HCT116 (cell line): ENCODE results near the gene CD9.

Experiments
- EGR1 ChIP-seq: IDR thresholded peaks from 2 replicates; pipeline ENCODE4 v1.6.1; 2012; ENCODE audit warnings: low read depth
- EZH2phosphoT487 ChIP-seq: fragments of 200-600 bp; IDR thresholded peaks from 2 replicates; pipeline ENCODE4 v1.6.1; 2018; ENCODE audit warnings: antibody characterized with exemption, borderline replicate concordance
- JUND ChIP-seq: IDR thresholded peaks from 2 replicates; pipeline ENCODE4 v1.6.1; 2012
- MAX ChIP-seq: IDR thresholded peaks from 2 replicates; pipeline ENCODE4 v1.6.1; 2012
- POLR2A ChIP-seq: IDR thresholded peaks from 2 replicates; pipeline ENCODE4 v1.7.0; 2011; ENCODE audit warnings: borderline replicate concordance; ENCODE audit not compliant: insufficient read depth, insufficient read length; ENCODE audit errors: extremely low read depth
- POLR2AphosphoS5 ChIP-seq: IDR thresholded peaks from 2 replicates; pipeline ENCODE4 v1.6.1; 2011; ENCODE audit warnings: mild to moderate bottlenecking, low read depth, low read length, moderate library complexity
- RAD21 ChIP-seq: IDR thresholded peaks from 2 replicates; pipeline ENCODE4 v1.6.1; 2012; ENCODE audit warnings: low read depth, mild to moderate bottlenecking
- TCF7L2 ChIP-seq: IDR thresholded peaks from 2 replicates; pipeline ENCODE4 v1.7.0; 2011; ENCODE audit warnings: borderline replicate concordance, inconsistent platforms; ENCODE audit not compliant: insufficient read depth, insufficient read length; ENCODE audit errors: extremely low read depth
- YY1 ChIP-seq: IDR thresholded peaks from 2 replicates; pipeline ENCODE4 v1.6.1; 2011; ENCODE audit warnings: low read length, low read depth, moderate library complexity, mild to moderate bottlenecking; ENCODE audit not compliant: insufficient replicate concordance; ENCODE audit errors: extremely low read depth
- ZFX ChIP-seq: fragments of 450-650 bp; IDR thresholded peaks from 2 replicates; pipeline ENCODE4 v1.6.1; 2017
- TF ChIP-seq, protein P1 (sequence below), 3 experiments: fragments of 200-600 bp in 1 of 3; sonication (generic) in 1 of 3; IDR thresholded peaks in 2 of 3; conservative IDR thresholded peaks in 1 of 3; 2 replicates each; pipeline ENCODE4 v1.5.1; 2012 to 2017; ENCODE audit warnings: low read depth in 2 of 3, low read length in 2 of 3, antibody characterized with exemption in 1 of 3, borderline replicate concordance in 1 of 3, control low read depth in 1 of 3, mild to moderate bottlenecking in 1 of 3, mixed read lengths in 1 of 3, mixed run types in 1 of 3, moderate library complexity in 1 of 3; ENCODE audit not compliant: insufficient read depth in 1 of 3
- TF ChIP-seq, protein P2 (sequence below): IDR thresholded peaks from 2 replicates; pipeline ENCODE4 v1.6.1; 2011; ENCODE audit warnings: mild to moderate bottlenecking, low read length, moderate library complexity; ENCODE audit not compliant: insufficient replicate concordance; ENCODE audit errors: extremely low read depth
- TF ChIP-seq, protein P3 (sequence below): IDR thresholded peaks from 2 replicates; pipeline ENCODE4 v1.6.1; 2012; ENCODE audit warnings: low read depth

GRCh38 chr12:6279256-6279628, 79.0 kb downstream of the CD9 start:
- TF ChIP-seq JUND (no peak), EZH2phosphoT487 (no peak), POLR2A (no peak), TCF7L2 (no peak), RAD21 (no peak), POLR2AphosphoS5 (no peak), MAX (no peak), EGR1 (no peak), ZFX (no peak), YY1 (no peak)
- TF ChIP-seq, protein P1, sequence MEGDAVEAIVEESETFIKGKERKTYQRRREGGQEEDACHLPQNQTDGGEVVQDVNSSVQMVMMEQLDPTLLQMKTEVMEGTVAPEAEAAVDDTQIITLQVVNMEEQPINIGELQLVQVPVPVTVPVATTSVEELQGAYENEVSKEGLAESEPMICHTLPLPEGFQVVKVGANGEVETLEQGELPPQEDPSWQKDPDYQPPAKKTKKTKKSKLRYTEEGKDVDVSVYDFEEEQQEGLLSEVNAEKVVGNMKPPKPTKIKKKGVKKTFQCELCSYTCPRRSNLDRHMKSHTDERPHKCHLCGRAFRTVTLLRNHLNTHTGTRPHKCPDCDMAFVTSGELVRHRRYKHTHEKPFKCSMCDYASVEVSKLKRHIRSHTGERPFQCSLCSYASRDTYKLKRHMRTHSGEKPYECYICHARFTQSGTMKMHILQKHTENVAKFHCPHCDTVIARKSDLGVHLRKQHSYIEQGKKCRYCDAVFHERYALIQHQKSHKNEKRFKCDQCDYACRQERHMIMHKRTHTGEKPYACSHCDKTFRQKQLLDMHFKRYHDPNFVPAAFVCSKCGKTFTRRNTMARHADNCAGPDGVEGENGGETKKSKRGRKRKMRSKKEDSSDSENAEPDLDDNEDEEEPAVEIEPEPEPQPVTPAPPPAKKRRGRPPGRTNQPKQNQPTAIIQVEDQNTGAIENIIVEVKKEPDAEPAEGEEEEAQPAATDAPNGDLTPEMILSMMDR (IDR thresholded peaks at IDR 0.05 in 2 of 3, conservative IDR thresholded peaks at IDR 0.05 in 1 of 3; ENCODE audit: borderline replicate concordance in 1 of 3, insufficient read depth in 1 of 3, low read depth in 2 of 3, low read length in 2 of 3) = no peak
- TF ChIP-seq, protein P2, sequence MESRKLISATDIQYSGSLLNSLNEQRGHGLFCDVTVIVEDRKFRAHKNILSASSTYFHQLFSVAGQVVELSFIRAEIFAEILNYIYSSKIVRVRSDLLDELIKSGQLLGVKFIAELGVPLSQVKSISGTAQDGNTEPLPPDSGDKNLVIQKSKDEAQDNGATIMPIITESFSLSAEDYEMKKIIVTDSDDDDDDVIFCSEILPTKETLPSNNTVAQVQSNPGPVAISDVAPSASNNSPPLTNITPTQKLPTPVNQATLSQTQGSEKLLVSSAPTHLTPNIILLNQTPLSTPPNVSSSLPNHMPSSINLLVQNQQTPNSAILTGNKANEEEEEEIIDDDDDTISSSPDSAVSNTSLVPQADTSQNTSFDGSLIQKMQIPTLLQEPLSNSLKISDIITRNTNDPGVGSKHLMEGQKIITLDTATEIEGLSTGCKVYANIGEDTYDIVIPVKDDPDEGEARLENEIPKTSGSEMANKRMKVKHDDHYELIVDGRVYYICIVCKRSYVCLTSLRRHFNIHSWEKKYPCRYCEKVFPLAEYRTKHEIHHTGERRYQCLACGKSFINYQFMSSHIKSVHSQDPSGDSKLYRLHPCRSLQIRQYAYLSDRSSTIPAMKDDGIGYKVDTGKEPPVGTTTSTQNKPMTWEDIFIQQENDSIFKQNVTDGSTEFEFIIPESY = no peak
- TF ChIP-seq, protein P3, sequence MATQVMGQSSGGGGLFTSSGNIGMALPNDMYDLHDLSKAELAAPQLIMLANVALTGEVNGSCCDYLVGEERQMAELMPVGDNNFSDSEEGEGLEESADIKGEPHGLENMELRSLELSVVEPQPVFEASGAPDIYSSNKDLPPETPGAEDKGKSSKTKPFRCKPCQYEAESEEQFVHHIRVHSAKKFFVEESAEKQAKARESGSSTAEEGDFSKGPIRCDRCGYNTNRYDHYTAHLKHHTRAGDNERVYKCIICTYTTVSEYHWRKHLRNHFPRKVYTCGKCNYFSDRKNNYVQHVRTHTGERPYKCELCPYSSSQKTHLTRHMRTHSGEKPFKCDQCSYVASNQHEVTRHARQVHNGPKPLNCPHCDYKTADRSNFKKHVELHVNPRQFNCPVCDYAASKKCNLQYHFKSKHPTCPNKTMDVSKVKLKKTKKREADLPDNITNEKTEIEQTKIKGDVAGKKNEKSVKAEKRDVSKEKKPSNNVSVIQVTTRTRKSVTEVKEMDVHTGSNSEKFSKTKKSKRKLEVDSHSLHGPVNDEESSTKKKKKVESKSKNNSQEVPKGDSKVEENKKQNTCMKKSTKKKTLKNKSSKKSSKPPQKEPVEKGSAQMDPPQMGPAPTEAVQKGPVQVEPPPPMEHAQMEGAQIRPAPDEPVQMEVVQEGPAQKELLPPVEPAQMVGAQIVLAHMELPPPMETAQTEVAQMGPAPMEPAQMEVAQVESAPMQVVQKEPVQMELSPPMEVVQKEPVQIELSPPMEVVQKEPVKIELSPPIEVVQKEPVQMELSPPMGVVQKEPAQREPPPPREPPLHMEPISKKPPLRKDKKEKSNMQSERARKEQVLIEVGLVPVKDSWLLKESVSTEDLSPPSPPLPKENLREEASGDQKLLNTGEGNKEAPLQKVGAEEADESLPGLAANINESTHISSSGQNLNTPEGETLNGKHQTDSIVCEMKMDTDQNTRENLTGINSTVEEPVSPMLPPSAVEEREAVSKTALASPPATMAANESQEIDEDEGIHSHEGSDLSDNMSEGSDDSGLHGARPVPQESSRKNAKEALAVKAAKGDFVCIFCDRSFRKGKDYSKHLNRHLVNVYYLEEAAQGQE = no peak
